SKM-1 treated with dmso at 0.1 percent for 144 hours (cell line): ENCODE data around the gene GBP5.
"Not testable (repeated sequence)": the region's sequence is repeated elsewhere in the genome, so short reads cannot be mapped to it uniquely, and the experiment has no call there.

Source experiments
- DNase-seq: peaks from one replicate; lab custom pipeline; 2025; ENCODE audit not compliant: unreplicated experiment; lab: John Stamatoyannopoulos, UW

The GBP5 gene

DNA sequence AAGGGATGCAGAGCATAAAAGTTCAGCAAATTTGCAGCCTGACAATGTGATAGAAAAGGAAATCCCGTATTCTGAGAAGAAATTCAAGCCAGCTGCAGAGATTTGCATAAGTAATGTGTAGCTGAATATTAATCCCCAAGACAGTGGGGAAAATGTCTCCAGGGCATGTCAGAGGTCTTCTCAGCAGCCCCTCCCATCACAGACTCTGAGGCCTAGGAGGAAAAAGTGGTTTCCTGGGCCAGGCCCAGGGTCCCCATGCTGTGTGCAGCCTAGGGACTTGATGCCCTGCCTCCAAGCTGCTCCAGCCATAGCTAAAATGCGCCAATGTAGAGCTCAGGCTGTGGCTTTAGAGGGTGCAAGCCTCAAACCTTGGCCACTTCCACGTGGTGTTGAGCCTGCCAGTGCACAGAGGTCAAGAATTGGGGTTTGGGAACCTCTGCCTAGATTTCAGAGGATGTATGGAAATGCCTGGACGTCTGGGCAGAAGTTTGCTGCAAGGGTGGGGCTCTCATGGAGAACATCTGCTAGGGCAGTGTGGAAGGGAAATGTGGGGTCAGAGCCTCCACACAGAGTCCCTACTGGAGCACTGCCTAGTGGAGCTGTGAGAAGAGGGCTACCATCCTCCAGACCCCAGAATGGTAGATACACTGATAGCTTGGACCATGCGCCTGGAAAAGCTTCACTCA lies 11.6 kb upstream of the GBP5 start:
- DNase-seq, result not testable (repeated sequence)

DNA sequence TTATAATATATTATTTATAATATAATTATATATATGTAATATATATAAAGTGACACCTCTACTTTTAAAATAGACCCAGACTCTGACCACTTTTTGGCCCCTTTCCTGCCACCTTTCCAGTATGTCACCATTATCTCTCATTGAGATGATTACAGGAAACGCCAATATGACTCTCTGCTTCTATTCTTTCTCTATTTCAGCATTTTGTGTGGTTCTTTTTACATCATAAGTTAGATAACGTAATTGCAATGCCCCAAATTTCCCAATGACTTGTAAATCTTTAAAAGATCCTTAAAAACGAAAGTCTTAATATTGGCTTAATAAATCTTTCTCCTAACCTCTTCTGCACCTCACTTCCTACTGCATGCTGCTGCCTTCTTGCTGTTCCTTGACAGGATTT lies 8.1 kb upstream of the GBP5 start:
- no peak for DNase-seq

DNA sequence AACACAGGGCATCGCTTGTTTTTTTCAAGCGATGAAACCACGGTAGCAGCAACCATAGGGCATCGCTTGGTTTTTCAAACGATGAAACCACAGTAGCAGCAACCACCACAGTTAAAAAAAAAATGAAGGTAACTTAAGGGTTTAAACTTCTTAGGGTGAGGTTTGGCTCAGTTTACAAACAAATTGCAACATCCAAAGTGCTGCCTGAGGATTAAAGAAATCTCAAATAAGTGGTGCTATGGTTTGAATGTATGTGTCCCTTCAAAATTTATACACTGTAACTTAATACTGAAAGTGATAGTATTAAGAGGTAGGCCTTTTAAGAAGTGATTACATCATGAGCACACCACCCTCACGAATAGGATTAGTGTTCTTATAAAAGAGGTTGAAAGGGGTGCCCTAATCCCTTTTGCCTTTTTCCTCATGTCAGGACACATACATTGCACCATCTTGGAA lies 6.4 kb upstream of the GBP5 start:
- DNase-seq, result no peak

DNA sequence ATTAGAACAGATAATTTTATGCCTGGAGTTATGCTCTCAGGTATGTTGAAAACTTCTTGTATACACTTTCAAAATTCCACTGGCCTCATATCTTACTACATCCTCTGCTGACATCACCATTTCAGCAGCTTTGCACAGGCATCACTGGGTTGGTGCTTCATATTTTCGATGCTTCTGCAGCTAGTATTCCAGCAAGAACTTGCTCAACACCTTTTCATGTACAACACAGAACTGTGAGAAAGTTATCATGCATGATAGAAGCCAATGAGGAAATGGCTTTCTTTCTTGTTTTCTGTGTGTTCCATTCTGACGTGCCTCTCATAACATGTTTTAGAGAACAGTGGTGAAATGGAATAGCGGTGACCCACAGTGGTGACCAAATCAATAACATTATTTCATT lies 5.1 kb upstream of the GBP5 start:
- no peak for DNase-seq

DNA sequence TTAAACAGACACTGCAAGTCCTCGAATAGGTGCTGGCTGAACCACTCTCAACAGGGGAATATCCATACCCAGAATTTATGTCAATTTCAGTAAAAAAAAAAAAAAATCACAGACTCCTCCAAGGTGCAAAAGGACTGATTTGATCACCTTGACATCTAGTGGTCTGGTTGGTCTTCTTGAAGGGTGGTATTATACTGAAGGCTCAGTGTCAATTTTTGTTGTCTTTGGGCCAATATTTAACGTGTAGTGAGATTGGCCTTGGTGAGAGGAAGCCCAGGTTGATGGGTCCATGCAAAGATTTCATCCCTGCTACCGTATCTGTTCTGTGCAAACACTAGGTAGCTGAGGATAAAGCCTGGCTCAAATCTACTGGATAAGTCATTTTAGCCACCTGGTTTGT lies 4.0 kb upstream of the GBP5 start:
- no peak for DNase-seq

DNA sequence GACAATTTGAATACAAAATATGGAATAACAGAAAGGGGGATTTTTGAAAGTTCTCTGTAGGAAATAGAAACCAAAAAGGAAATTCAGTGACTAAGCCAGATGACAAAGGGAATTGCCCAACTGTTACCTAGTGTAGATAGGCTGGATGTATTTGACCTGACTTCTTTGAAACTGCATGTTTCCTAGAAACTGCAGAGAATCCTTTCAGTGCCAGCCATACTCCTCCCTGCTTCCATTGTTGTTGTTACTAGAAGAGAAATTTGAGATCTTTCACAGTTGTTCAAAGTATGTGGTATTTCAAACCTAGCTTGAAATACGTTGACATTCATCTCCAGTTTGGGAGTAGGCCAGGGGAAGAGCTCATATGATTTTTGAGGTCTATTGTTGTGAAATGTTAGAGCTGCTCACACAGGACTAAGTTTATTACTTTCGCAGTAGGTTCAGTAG lies 1.8 kb upstream of the GBP5 start:
- peak; percentile 14 for DNase-seq

DNA sequence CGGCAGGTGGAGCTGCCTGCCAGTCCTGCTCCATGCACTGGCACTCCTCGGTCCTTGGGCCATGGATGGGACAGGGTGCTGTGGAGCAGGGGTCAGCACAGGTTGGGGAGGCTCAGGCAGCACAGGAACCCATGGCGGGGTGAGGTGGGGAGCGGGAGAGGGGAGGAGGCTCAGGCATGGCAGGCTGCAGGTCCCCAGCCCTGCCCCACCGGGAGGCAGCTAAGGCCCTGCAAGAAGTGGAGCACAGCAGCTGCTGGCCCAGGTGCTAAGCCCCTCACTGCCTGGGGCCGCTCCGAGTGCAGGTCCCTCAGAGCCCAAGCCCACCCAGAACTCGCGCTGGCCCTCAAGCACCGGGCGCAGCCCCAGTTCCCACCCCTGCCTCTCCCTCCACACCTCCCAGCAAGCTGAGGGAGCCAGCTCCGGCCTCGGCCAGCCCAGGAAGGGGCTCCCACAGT lies 691 bp upstream of the GBP5 start:
- no peak for DNase-seq

DNA sequence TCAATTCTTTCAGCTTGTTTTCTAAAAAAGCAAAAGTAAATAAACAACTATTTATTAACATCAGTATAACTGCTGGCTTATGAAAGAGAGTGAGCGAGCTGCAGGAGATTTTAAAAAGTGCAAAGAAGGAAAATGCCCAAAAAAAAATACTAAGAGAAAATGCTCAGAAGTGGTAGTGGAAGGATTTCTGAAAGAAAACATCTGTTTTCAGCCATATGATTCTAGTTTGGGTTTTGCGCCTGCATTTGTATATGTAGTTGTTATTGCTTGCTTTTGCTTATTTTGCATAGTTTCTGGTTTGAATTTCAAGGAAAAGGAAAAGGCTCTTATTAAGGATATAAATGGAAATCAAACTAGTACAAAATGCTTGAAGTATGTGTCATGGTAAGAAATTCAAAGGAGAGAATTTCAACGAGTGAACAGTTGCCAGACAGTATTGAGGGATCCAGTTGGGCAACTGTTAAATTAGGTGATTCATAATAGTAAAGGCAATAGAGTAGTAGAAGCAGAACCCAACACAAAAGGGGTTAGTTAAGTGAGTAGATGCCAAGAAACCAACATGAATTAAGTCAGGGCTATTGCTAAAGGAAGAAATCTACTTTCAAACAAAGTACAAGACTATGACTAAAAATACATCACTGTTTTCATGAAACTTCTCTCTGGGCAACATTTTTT lies 1.2 kb downstream of the GBP5 start:
- no peak for DNase-seq

DNA sequence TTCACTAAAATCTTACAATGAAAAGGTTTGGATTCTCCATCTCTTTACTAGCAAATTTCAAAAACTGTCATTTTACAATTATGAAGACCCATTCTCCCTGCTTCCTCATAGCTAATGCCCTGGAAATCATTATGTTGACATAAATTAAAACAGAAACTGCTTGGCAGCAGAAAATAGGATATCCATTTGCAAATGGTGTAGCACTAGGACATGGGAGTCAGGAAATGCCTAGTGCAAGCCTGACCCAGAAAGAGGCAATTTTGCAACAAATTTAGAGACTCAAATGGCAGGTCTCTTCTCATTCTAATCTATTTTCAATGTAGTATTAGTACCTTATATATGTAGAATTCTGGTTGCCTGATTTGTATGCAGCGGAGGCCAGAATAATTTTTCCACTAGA lies 2.2 kb downstream of the GBP5 start:
- no peak for DNase-seq

DNA sequence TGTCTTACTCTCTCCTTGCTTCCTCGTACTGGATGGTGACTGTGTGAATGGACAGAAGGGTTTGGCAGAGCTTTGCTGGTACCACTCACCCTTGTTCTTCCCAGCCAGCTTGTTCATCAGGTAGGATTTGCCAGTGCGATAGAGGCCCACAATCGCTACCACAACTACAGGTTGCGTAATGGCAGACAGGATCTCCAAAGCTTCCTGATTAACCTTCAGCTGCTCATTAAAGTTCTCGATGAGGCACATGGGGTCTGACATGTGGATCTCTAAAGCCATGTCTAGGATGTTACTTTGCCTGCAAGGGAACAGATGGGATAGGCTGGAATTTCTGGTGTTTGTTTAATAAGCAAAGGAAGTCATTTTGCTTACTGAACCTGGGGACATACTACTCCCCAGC lies 3.4 kb downstream of the GBP5 start:
- peak; percentile 8 for DNase-seq

DNA sequence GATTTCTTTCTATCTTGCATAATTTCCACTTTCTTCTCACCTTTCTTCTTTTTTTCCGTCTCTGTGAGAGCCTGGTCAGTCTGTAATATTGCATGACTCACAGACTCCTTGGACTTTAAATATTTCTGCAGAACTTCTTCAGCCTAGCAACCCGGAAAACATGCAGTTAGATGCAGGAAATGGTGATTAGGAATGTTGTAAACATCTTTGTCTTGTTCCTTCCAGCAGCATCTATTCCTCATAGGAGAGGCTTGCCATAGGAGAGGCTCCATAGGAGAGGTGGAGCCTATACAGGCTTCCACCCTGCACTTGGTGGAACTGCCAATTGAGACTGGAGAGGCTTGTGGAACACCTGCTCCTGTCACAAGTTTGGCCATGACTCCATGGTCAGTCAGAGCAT lies 10.0 kb downstream of the GBP5 start:
- DNase-seq, result no peak

DNA sequence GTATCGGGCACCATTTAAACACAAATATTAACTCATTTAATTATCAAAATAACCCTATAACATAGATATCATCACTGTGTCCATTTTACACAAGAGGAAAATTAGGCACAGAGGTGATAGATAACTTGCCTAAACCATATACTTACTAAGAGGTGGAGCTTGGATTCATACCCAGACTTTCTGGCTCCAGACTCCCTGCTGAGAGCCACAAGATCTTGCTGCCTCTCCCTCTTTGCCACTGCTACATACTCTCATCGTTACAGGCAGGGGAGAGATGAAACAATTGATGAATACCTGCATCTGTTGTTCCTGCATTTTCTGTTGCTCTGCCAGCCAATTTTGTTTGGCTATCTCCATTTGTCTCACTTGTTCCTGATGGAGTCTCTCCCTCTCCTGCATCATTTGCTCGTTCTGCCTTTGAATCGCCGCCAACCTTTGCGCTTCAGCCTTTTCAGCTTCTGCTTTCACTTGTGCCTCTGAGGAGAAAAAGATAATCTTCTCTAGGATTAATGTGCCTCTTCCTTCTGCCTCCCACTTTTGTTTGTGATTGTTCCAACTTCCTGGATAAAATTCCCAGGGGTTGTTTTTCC lies 10.6 kb downstream of the GBP5 start:
- DNase-seq, result no peak

DNA sequence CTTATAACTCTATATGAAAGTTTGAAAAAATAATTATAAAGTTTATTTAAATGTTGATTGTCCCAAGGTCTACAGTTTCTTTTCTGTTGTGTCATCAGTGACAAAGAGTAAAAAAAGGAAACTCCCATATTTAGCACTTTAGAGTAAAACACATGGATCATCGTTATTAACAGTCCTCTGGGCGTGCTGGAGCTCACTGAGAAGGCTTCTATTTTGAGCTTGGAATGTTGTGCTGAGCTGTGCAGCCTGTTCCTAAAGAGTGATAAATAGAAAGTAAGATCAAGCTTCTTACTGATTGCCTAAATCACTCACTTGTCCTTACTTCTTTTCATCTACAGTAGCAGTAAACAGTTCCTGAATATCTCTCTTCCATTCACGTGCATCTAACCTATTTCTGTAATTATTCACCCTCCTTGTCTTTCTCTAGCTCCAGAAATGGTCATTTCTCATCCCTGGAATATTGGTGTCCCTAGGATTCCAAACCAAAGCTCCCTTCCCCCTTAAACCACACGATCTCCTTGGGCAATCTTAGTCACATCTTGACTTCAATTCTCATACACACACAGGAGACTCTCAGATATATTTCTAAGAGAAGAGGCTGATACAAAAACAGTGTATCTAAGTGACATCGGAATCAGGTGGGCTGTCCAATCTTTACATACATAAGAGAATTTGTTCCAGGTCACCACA lies 11.9 kb downstream of the GBP5 start:
- DNase-seq, result no peak

DNA sequence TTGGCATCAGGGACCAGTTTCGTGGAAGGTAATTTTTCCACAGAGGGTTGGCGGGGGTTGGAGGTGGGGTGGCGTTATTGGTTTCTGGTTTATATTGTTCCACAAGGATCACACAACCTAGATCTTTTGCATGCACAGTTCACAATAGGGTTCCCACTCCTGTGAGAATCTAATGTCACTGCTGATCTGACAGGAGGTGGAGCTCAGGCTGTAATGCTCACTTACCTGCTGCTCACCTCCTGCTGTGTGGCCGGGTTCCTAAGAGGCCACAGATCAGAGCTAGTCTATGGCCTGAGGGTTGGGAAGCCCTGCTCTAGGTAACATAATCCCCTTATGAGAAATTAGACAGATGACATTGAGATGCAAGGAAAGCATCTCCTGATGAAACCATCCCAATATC lies 12.6 kb downstream of the GBP5 start:
- DNase-seq, result no peak

DNA sequence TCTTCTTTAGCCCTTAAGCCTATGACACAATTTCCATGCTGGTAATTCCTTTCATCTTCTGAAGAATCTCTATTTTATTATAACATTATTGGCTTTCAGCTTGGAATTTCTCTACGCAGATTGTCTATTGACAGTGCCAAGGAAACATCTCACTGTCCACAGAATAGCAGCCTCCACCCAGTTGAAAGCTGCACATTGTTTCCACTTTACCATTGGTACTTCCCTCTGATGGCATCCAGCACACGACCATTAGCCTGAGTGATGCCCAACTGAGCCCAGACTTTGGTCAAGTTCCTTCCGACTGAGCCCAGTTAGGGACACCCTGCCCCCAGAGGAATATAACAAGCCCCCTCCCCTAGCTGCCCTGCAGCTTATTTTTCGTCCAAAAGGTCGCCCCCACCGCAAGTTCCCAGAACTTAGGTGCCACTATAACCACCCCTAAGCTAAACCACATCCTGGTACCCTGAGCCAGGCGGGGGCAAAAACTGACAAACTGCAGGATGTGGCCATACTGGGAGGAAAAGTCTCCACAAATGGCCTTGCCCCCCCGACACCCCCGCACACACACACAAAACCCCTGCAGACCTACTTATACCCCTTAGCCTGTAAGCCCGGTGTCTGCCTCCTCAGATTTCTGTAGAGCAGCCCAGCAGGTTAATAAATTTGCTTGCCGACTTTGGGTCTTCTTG lies 13.2 kb downstream of the GBP5 start:
- DNase-seq, result no peak

DNA sequence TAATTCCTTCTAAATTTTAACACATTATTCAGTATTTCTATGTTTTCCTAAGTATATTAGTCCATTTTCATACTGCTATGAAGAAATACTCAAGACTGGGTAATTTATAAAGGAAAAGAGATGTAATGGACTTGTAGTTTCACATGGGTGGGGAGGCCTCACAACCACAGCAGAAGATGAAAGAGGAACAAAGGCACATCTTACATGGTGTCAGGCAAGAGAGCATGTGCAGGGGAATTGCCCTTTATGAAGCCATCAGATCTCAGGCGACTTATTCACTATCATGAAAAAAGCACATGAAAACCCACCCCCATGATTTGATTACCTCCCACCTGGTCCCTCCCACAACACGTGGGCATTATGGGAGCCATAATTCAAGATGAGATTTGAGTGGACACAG lies 15.6 kb downstream of the GBP5 start:
- no peak for DNase-seq

DNA sequence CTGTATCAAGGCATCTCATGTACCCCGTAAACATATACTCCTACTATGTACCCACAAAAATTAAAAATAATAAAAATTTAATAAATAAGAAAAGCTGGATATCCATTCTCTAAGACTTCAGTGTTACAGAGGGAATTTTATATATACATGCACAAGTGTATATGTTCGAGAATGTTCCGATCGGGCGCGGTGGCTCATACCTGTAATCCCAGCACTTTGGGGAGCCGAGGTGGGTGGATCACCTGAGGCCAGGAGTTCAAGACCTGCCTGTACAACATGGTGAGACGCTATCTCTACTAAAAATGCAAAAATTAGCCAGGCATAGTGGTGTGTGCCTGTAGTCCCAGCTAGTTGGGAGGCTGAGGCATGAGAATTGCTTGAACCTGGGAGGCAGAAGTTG lies 17.1 kb downstream of the GBP5 start:
- not testable (repeated sequence) for DNase-seq

DNA sequence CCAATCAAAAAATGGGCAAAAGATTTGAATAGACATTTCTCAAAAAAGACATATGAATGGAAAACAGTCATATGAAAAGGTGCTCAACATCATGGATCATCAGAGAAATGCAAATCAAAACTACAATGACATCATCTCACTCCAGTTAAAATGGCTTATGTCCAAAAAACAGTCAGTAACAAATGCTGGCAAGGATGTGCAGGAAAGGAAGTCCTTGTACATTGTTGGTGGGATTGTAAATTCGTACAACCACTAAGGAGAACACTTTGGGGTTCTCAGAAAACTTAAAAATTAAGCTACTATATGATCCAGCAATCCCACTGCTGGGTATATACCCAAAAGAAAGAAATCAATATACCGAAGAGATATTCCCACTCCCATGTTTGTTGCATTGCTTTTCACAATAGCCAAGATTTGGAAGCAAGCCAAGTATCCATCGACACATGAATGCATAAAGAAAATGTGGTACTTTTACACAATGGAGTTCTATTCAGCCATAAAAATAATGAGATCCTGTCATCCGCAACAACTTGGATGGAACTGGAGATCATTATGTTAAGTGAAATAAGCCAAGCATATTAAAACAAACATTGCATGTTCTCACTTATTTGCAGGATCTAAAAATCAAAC lies 17.9 kb downstream of the GBP5 start:
- no peak for DNase-seq

DNA sequence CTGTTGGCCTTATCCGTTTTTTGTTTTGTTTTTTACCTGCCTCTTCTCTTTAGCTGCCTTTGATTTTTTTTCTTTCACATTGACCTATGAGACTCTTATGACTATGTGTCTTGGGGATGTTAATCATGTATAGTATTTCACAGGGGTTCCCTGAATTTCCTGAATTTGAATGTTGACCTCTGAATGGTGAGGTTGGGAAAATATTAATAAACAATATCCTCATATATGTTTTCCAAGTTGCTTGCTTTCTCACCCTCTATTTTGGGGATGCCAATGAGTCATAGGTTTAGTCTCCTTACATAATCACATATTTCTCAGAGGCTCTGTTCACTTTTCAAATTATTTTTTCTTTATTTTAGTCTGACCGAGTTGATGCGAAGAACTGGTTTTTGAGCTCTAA lies 29.6 kb downstream of the GBP5 start:
- no peak for DNase-seq
